Psoas muscle (tissue), 8 donors: ENCODE results near the gene GMPR2. TPM values are rescaled to one million over a fixed set of nuclear protein-coding genes. Genes with fewer than 3 reads are reported as not detected.

Experiments
- ATAC-seq, 4 donors: fragments of 200-7000 bp; cut with Tn5 transposase; one replicate each; pipeline ENCODE4 v1.9.1; 2020; ENCODE audit warnings: moderate library complexity in 3 of 4, mild to moderate bottlenecking in 2 of 4
- DNase-seq, 2 donors: peaks; one replicate each; pipeline ENCODE4 v3.0.0-alpha.2; 2020
- H3K27ac ChIP-seq: fragments of 200-600 bp; one replicate; pipeline ENCODE4 v1.8.0; 2022
- H3K27me3 ChIP-seq, 3 donors: fragments of 200-600 bp in 1 of 3; one replicate each; pipeline versions ENCODE4 v1.6.1 to v1.8.0; 2013 to 2022; ENCODE audit warnings: low read length in 2 of 3, mild to moderate bottlenecking in 2 of 3, moderate library complexity in 1 of 3; ENCODE audit not compliant: insufficient read depth in 3 of 3
- H3K36me3 ChIP-seq, 2 donors: fragments of 200-600 bp in 1 of 2; one replicate each; pipeline versions ENCODE4 v1.6.1 to v1.8.0; 2013 to 2022; ENCODE audit warnings: low read depth in 1 of 2, mild to moderate bottlenecking in 1 of 2, moderate library complexity in 1 of 2; ENCODE audit not compliant: insufficient read depth in 1 of 2
- H3K4me1 ChIP-seq: fragments of 200-600 bp; one replicate; pipeline ENCODE4 v1.8.0; 2022
- H3K4me3 ChIP-seq: fragments of 200-600 bp; one replicate; pipeline ENCODE4 v1.8.0; 2022; ENCODE audit warnings: mild to moderate bottlenecking
- H3K9me3 ChIP-seq: fragments of 200-600 bp; one replicate; pipeline ENCODE4 v1.8.0; 2022
- CTCF ChIP-seq: fragments of 200-600 bp; IDR thresholded peaks from one replicate; pipeline ENCODE4 v1.8.0; 2022; ENCODE audit warnings: antibody characterized with exemption
- WGBS, 3 donors: extraction: QIAGEN DNeasy Blood & Tissue Kit; methylation state at CpG; one replicate each; pipeline versions ENCODE4 v1.1.6 to v1.1.7; 2013; 5-methylcytosine and 5-hydroxymethylcytosine counted together
- intact Hi-C, 2 donors: fragments of 100-400 bp; cut with DNase I; formaldehyde crosslinking; loops; one replicate each; pipeline versions ENCODE4 v1.11.0 to v1.14.2; 2022
- polyA plus RNA-seq, 3 donors: library from polyadenylated mRNA; stranded (reverse); fragments of 200-250 nt; gene quantifications; one replicate each; pipeline ENCODE4 v1.2.3, GENCODE V29; 2013
- total RNA-seq, 4 donors: library from RNA; stranded (reverse); fragmentation: NEBNext Ultra II Directional in 2 of 4; extraction: Animal tissue kit (Norgen Biotek cat#: 25700) in 2 of 4; gene quantifications; one replicate each; pipeline versions ENCODE4 v1.2.1 to v1.2.4, GENCODE V29; 2021 to 2023
- donor health status: healthy with polysubstance abuse.
- donor health status: DM: no; HTN: no; CAD: no; lungs with moderate emphysema.
- donor health status: Bipolar disorder and iron deficiency.
- donor health status: healthy.
- donor health status: DM: yes; HTN: yes; CAD: no.
- donor health status: DM: no; HTN: no; CAD: no.
- donor health status: DM: no; HTN: no; CAD: no.
- donor health status: DM: yes; HTN: yes; CAD: no.

GMPR2 gene
- total and polyA plus RNA-seq, 7 donors, result 17.7 to 33.1 (median 24.0) TPM

- Histone ChIP-seq H3K4me3 (no peak overlapping the region), H3K4me1 (no peaks in the 10 kb centered on the region), H3K36me3 (no peaks in the 10 kb centered on the region), H3K27me3 (no peaks in the 10 kb centered on the region), H3K27ac (no peak overlapping the region), H3K9me3 (no peaks in the 10 kb centered on the region)
- WGBS, 3 donors, result 87 to 91% (median 87%) methylated on average over 8 of the region's 8 CpGs
- intact Hi-C loops, result no loop called here
- ATAC-seq (no peak), DNase-seq (no peak)
- no peak for TF ChIP-seq CTCF
Observed at GRCh38 chr14:24255438-24255837, 22.7 kb downstream of the GMPR2 start.

GRCh38 chr14:24255931-24256711, 23.4 kb downstream of the GMPR2 start:
- Histone ChIP-seq H3K27me3 (no peaks in the 10 kb centered on the region), H3K9me3 (no peaks in the 10 kb centered on the region), H3K4me3 (no peak overlapping the region), H3K4me1 (no peaks in the 10 kb centered on the region), H3K36me3 (no peaks in the 10 kb centered on the region), H3K27ac (no peak overlapping the region)
- intact Hi-C loops, result no loop called here
- DNase-seq, result no peak
- ATAC-seq, result no peak
- no peak for TF ChIP-seq CTCF
- WGBS, 3 donors, result 91 to 96% (median 95%) methylated on average over 12 of the region's 12 CpGs

- 63 to 86% (median 70%) methylated on average over 4 of the region's 4 CpGs for WGBS, 3 donors
- no peak for TF ChIP-seq CTCF
- intact Hi-C loops, result no loop called here
- Histone ChIP-seq H3K4me3 (no peak overlapping the region), H3K27me3 (no peaks in the 10 kb centered on the region), H3K9me3 (no peaks in the 10 kb centered on the region), H3K36me3 (no peaks in the 10 kb centered on the region), H3K27ac (no peak overlapping the region), H3K4me1 (no peaks in the 10 kb centered on the region)
- ATAC-seq (peak in 1 of 4 donors; percentile 17), DNase-seq (no peak)
Observed at GRCh38 chr14:24256960-24257359, 24.2 kb downstream of the GMPR2 start.

GRCh38 chr14:24258119-24258518, 25.4 kb downstream of the GMPR2 start:
- Histone ChIP-seq H3K36me3 (no peaks in the 10 kb centered on the region), H3K9me3 (no peaks in the 10 kb centered on the region), H3K4me3 (no peak overlapping the region), H3K4me1 (no peaks in the 10 kb centered on the region), H3K27me3 (no peaks in the 10 kb centered on the region), H3K27ac (no peak overlapping the region)
- DNase-seq, result no peak
- intact Hi-C loops, result no loop called here
- no peak for ATAC-seq
- WGBS, 3 donors, result 83 to 86% (median 86%) methylated on average over 9 of the region's 9 CpGs
- TF ChIP-seq CTCF, result no peak
